H1 (cell line): ENCODE data around the gene MORC1. TPM values are rescaled to one million over a fixed set of nuclear protein-coding genes. Genes with fewer than 3 reads are reported as not detected.

Experiments
- POU5F1 ChIP-seq: IDR thresholded peaks from 2 replicates; pipeline ENCODE4 v1.6.1; 2011; ENCODE audit warnings: low read depth, mild to moderate bottlenecking, low read length, moderate library complexity
- TAF7 ChIP-seq: optimal IDR thresholded peaks from 2 replicates; pipeline ENCODE3; 2011; ENCODE audit warnings: low read depth, mild to moderate bottlenecking, inconsistent platforms, low read length, moderate library complexity, borderline replicate concordance
- polyA plus RNA-seq, 7 experiments: library from polyadenylated mRNA; depleted of rRNA in 3 of 7; stranded (reverse) in 5 of 7; unstranded in 2 of 7; fragments of >200 nt in 5 of 7; fragments of 200-250 nt in 2 of 7; gene quantifications; 1 replicate in 5 of 7; 2 replicates in 1 of 7; 4 replicates in 1 of 7; pipeline versions ENCODE4 v1.2.1 to v1.2.3, GENCODE V29; 2011 to 2013; ENCODE audit warnings: missing spikeins in 2 of 7, mixed read lengths in 2 of 7
- total RNA-seq: library from RNA; stranded (reverse); fragmentation: NEBNext Ultra II Directional; extraction: Animal tissue kit (Norgen Biotek cat#: 25700); gene quantifications from 2 replicates; pipeline ENCODE4 v1.2.1, GENCODE V29; 2021
- TF ChIP-seq, protein P1 (sequence below): fragments of 300-600 bp; sonication (generic); IDR thresholded peaks from 2 replicates; pipeline ENCODE4 v1.7.1; 2012; ENCODE audit warnings: low read length, moderate library complexity, mild to moderate bottlenecking, inconsistent platforms; ENCODE audit not compliant: insufficient replicate concordance

The MORC1 gene
- total and polyA plus RNA-seq, 2 of the 8 experiments (the other 6 are each of a cell fraction or from before 2014, with no cell fraction given) = not detected

DNA sequence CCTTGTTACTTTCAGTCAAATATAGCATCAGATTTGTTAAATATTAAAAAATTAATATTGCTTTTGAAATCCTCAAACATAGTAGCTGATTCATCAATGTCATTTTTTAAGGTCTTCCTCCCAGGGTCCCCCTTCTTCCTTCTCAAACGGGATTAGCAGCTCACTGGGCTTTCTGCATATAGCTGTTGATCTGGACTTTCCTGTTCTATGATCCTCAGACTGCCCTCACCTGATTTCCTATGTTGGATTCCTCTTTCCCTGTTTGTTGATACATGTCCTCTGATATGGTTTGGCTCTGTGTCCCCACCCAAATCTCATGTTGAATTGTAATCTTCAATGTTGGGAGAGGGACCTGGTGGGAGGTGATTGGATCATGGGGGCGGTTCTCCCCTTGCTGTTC is 170.1 kb downstream of the MORC1 start (continued):
- no peak for TF ChIP-seq TAF7
- TF ChIP-seq, protein P1, sequence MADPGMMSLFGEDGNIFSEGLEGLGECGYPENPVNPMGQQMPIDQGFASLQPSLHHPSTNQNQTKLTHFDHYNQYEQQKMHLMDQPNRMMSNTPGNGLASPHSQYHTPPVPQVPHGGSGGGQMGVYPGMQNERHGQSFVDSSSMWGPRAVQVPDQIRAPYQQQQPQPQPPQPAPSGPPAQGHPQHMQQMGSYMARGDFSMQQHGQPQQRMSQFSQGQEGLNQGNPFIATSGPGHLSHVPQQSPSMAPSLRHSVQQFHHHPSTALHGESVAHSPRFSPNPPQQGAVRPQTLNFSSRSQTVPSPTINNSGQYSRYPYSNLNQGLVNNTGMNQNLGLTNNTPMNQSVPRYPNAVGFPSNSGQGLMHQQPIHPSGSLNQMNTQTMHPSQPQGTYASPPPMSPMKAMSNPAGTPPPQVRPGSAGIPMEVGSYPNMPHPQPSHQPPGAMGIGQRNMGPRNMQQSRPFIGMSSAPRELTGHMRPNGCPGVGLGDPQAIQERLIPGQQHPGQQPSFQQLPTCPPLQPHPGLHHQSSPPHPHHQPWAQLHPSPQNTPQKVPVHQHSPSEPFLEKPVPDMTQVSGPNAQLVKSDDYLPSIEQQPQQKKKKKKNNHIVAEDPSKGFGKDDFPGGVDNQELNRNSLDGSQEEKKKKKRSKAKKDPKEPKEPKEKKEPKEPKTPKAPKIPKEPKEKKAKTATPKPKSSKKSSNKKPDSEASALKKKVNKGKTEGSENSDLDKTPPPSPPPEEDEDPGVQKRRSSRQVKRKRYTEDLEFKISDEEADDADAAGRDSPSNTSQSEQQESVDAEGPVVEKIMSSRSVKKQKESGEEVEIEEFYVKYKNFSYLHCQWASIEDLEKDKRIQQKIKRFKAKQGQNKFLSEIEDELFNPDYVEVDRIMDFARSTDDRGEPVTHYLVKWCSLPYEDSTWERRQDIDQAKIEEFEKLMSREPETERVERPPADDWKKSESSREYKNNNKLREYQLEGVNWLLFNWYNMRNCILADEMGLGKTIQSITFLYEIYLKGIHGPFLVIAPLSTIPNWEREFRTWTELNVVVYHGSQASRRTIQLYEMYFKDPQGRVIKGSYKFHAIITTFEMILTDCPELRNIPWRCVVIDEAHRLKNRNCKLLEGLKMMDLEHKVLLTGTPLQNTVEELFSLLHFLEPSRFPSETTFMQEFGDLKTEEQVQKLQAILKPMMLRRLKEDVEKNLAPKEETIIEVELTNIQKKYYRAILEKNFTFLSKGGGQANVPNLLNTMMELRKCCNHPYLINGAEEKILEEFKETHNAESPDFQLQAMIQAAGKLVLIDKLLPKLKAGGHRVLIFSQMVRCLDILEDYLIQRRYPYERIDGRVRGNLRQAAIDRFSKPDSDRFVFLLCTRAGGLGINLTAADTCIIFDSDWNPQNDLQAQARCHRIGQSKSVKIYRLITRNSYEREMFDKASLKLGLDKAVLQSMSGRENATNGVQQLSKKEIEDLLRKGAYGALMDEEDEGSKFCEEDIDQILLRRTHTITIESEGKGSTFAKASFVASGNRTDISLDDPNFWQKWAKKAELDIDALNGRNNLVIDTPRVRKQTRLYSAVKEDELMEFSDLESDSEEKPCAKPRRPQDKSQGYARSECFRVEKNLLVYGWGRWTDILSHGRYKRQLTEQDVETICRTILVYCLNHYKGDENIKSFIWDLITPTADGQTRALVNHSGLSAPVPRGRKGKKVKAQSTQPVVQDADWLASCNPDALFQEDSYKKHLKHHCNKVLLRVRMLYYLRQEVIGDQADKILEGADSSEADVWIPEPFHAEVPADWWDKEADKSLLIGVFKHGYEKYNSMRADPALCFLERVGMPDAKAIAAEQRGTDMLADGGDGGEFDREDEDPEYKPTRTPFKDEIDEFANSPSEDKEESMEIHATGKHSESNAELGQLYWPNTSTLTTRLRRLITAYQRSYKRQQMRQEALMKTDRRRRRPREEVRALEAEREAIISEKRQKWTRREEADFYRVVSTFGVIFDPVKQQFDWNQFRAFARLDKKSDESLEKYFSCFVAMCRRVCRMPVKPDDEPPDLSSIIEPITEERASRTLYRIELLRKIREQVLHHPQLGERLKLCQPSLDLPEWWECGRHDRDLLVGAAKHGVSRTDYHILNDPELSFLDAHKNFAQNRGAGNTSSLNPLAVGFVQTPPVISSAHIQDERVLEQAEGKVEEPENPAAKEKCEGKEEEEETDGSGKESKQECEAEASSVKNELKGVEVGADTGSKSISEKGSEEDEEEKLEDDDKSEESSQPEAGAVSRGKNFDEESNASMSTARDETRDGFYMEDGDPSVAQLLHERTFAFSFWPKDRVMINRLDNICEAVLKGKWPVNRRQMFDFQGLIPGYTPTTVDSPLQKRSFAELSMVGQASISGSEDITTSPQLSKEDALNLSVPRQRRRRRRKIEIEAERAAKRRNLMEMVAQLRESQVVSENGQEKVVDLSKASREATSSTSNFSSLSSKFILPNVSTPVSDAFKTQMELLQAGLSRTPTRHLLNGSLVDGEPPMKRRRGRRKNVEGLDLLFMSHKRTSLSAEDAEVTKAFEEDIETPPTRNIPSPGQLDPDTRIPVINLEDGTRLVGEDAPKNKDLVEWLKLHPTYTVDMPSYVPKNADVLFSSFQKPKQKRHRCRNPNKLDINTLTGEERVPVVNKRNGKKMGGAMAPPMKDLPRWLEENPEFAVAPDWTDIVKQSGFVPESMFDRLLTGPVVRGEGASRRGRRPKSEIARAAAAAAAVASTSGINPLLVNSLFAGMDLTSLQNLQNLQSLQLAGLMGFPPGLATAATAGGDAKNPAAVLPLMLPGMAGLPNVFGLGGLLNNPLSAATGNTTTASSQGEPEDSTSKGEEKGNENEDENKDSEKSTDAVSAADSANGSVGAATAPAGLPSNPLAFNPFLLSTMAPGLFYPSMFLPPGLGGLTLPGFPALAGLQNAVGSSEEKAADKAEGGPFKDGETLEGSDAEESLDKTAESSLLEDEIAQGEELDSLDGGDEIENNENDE = no peak
- TF ChIP-seq POU5F1 = no peak
